HG02938 (cell line): ENCODE data around the gene GALNT17.
"Not testable (repeated sequence)": the region's sequence is repeated elsewhere in the genome, so short reads cannot be mapped to it uniquely, and the experiment has no call there.

Experiments
- ATAC-seq: cut with Tn5 transposase; IDR thresholded peaks from one replicate; pipeline ENCODE4 v1.9.1; 2021; ENCODE audit warnings: mild to moderate bottlenecking, moderate library complexity; ENCODE audit not compliant: unreplicated experiment

Gene GALNT17

DNA sequence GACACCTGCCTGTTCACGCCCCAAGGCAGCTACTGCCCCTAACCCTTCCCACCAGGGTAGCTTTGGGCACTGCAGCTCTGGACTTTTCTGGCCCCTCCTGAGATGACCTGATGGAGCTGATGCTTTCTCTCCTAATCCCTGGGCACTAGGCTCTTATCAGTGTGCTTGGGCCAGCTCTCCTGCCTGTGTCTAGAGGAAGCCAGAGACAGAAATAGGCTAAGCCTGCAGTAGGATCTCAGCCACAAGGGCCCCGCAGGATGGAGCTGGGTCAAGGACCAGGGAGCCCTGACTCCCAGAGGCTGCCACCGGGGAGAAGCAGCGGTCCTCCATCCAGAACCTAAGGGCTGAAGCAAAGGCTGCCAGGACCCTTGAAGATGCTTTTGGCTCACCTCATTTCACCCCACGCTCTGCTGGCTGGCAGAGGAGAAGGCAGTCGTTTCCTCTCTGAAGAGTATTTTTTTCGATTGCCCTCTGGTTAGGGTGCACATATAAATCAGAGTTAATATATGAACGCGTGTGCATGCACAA lies 580.8 kb downstream of the GALNT17 start:
- ATAC-seq, result no peak

DNA sequence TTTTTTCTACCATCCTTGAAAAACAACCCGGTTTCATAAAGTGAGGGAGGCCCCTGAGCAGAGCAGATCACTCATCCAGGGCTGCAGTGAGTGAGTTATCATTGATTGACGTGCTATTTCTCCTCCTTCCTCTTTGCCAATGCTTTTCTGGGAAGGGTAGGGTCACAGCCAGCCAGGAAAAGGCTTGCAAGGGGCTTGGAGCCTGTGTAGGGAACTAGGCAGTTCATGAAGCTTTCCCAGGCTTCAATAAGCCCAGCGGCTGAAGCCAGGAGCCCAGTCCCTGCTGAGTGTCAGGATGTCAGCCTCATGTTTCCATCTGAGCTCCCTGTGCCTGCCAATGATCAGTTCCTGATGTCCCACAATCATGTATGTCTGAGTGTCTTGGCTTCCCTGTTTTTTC lies 584.7 kb downstream of the GALNT17 start:
- ATAC-seq, result no peak

DNA sequence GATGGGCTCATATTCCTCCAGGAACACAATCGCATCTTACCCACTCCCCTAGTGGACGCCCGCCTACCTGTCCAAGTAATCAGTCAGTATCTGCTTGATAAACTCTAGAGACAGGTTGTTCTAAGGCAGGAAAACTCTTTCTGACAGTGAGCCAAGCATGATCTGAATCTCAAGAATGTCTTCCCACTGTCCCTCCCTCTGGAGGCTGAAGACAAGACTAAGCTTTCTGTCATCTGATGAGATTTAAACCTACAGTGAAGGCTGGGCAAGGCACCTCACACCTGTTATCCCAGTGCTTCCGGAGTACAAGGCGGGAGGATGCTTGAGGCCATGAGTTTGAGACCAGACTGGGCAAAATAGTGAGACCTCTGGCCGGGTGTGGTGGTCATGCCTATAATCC lies 586.6 kb downstream of the GALNT17 start:
- ATAC-seq, result no peak

DNA sequence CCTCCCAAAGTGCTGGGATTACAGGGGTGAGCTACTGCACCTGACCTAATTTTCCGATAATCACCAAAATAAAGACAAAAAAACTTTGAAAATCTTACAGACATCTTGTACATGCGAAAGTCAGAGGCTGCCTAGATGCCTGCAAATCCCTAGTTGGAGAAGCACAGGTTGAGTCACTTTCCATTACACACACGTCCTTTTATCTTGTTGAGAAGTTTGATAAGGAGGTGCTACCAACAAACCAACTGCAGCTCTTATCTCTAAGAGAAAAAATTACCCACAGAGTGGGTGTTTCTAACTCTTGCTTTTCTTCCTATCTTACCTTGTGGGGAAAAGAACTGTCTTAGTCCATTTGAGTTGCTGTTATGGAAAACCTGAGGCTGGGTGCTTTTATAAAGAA lies 589.8 kb downstream of the GALNT17 start:
- no peak for ATAC-seq

DNA sequence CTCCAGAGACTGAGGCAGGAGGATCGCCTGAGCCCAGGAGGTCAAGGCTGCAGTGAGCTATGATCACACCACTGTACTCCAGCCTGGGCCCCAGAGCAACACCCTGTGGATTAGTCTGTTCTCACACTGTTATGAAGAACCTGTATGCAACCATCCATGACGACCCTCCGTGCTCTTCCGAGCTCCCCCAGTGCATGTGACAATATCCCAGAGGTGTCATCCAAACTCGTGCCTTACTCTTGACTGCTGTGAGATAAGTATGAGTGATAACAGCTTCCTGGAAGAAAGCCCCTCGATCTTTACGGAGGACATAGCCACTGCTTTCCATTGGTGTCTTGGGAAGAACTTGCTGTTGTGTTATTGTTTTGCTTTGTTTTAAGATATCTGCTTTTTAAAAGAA lies 591.9 kb downstream of the GALNT17 start:
- ATAC-seq, result no peak

DNA sequence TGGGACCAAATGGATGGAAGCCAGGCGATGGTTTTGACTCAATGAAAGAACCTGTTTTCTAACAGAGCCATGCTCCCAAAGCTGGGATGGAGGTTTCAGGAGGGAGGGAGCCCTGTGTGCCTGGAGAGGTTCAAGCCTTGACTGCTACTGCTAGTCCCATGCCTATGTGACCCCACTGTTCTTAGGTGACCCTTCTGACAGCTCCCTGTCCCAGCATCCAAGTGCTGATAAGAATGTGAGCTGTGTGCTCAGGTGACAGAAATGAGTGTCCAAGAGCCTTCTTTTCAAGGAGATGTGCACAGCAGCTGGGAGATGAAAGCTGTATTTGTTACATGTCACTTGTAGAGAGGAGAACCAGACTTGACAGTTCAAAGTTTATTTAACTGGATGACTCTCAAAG lies 595.4 kb downstream of the GALNT17 start:
- no peak for ATAC-seq

DNA sequence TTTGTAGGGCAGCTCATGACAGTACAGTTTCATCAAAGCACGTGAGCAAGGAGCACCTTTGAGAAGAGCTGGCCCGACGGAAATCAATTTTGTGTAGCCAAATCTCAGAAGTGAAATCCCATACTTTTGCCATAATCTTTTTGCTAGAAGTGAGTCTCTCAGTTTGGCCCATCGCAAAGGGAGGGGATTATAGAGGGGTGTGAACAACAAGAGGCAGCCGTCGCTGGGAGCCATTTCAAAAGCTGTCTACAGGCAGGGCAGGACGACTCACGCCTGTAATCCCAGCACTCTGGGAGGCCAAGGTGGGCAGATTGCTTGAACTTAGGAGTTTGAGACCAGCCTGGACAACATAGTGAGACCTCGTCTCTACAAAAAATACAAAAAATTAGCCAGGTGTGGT lies 599.8 kb downstream of the GALNT17 start:
- ATAC-seq, result no peak

DNA sequence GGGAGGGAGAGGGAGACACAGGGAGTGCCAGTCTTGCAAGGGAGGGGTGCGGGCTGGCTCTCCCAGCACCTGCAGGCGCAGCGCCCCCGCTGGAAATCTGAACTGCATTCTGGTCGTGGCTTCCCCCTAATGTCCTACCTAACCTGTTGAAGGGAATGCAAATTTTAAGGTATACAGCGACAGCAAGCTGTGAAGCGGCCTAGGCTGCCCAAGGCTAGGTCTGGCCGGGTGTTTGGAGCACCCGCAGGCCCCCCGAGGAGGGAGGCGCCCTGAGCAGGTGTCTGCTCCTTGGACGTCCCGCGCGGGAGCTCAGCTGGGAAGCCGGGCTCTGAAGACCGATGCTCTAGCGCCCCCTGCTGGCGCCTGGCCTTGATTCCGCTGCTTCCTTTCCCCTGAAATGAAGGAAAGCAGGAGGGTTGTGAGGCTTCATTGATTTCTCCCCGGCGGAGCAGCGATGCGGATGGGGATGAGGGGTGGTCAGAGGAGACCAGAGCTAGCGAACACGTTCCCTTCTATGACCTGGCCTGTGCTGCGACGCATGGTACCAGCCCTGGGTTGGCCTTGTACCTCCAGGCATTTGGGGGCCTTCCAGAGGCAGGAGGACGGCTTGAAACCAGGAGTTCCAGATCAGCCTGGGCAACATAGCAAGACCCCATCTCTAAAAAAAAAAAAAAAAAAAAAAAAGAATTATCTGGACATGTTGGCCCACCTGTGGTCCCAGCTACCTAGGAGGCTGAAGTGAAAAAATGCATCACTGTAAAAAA lies 601.3 kb downstream of the GALNT17 start:
- no peak for ATAC-seq

DNA sequence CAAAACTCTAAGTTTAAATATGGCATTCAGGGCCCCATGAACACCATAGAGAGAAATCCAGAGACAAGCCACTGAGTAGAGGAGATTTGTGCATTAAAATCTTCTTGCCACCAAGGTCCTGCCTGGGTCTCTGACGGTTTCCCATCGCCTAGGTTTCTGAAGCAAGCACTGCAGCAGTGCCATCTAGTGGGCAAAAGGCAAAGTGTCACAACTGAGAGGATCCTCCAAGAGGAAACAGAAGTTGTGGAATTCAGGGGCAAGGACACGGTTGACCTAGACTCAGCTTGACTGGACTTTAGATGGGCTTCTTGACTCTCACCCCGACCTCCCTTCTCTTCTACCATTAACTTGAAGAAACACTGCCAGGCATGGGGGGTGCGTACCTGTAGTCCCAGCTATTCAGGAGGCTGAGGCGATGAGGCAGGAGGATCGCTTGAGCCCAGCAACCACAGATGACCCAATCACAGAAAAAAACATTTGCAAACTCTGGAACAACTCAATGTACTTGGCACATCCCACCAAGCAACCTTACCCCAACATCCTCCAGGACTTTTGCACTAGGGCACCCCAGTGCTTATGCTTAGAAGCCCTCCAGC lies 604.1 kb downstream of the GALNT17 start:
- no peak for ATAC-seq

DNA sequence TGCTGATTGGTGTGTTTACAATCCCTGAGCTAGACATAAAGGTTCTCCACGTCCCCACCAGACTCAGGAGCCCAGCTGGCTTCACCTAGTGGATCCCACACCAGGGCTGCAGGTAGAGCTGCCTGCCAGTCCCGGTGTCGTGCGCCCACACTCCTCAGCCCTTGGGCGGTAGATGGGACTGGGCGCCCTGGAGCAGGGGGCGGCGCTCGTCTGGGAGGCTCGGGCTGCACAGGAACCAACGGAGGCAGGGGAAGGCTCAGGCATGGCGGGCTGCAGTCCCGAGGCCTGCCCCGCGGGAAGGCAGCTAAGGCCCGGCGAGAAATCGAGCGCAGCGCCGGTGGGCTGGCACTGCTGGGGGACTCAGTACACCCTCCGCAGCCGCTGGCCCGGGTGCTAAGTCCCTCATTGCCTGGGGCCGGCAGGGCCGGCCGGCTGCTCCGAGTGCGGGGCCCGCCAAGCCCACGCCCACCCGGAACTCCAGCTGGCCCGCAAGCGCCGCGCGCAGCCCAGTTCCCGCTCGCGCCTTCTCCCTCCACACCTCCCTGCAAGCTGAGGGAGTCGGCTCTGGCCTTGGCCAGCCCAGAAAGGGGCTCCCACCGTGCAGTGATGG lies 606.1 kb downstream of the GALNT17 start:
- ATAC-seq, result not testable (repeated sequence)

DNA sequence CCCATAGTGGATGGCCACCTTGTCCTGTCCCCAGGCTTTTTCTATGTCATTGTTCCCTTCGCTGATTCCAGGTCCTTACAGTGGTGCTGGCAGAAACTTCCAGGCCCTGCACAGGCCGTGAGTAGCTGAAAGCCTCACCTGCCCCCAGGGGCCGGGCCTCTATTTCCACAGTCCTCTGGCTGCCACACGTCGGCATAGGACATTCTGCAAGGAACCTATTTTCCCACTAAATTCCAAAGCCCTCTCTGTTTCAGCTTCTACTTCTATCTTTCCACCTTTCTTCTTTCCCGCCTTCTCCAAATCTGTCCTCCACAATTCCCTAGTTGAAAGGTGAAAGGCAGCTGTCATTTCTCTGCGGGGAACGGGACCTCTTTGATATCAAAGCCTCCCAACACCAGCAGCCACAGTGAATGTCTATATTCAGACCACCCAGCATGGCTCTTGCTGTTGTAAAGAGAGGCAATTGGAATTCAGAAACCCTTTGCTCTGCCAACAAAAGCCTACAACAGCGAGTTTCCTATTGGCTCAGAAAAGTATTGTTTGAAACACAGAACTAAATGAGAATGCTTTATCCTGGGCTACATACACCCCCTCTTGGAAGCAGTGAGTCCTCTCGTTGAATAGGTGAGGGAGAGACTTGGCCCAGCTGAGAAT lies 607.7 kb downstream of the GALNT17 start:
- ATAC-seq, result no peak

DNA sequence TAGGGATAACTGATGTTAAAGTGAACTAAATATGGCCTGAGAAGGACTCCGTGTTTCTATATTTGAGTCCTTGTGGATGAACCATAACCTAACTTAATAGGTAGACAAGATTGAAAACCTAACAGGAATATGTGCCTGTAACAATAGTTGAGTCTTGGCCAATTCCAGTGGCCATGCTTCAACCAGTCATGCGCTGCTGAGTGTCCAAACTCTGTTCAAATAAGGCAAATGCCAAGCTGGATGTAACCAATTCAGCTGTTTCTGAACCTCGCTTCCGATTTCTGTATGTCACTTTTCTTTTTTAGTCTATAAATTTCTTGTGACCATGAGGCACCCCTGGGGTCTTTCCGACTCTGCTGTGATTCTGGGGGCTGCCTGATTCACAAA lies 608.2 kb downstream of the GALNT17 start:
- no peak for ATAC-seq

DNA sequence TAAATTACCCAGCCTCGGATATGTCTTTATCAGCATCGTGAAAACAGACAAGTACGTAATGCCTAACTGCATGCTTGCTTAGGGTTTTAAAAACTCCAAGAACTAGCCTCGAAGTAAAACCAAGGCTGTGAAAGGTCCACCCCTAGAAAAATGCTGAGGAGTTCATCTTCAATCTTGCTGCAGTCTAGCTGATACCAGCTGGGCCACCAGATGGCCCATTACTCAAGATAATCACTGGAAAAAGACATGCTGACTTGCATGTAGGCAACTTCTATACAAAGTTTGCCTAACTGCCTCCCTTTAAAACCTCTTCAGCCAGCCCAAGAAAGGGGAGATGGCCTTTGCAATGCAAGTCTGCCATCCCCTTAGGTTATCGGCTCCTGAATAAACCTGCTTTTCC lies 614.1 kb downstream of the GALNT17 start:
- ATAC-seq, result no peak

DNA sequence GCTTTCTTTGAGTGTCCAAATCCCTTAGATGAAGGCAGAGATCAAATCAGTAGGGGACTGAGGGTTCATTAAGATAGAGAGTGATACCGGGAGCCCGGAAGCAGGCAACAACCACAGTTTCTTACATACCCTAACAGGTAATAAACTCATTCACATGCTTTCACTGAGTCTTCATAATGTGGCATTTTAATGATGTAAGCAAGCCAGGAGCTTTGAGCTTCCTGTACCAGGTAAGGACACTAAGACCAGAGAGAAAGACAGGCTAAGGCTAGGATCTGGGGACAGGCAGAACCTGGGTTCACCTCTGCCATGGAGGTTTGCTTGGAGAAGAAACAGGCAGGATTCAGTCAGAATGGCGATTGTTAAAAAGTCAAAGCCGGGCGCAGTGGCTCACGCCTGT lies 618.3 kb downstream of the GALNT17 start:
- ATAC-seq, result no peak

DNA sequence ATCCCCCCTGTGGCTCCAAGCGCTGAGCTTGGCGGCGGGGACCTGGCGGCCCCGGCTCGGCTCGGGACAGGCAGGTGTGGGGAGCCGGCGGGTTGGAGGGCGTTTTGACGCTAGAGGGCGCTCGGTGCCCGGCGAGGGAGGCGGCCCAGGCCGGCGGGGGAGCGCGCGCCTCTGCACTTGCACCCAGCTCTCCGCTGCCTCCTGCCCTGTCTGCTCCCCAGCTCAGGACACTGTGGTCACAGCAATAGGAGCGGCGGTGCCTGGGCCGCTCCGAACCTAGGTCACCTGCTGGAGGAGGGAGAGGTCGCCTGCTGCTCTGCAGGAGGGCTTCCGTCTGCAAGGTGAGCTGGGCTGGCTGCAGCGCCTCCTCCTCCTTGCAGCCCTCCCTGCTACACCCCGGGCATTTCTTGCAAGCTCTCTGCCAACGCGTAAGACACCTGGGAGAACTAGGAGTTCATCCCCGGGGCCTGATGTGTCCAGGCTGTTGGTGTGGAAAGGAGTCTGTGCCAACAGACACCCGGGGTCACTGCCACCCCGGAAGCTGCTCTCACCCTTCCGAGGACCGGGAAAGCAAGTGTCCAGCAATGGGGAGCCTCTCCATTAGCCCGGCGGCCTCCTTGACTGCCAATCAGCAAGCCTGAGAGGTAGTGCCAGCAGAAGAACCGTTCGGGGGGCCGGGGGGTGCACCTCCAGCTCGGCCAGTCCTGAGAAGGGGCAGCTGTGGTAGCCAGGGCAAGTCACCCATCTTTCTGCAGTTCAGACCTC lies 620.4 kb downstream of the GALNT17 start:
- no peak for ATAC-seq

DNA sequence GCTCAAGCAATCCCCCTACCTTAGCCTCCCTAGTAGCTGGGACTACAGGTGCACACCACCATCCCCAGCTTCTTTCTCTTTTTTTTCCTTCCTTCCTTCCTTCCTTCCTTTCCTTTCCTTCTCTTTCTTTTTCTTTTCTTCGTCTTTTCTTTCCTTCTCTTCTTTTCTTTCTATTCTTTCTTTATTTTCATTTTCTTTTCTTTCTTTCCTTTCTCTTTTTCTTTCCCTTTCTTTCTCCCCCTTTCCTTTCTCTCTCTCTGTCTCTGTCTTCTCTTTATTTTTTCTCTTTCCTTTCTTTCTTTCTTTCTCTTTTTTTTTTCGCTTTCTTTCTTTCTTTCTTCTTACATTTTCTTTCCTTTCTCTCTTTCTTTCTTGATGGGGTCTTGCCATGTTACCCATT lies 621.3 kb downstream of the GALNT17 start:
- no peak for ATAC-seq

DNA sequence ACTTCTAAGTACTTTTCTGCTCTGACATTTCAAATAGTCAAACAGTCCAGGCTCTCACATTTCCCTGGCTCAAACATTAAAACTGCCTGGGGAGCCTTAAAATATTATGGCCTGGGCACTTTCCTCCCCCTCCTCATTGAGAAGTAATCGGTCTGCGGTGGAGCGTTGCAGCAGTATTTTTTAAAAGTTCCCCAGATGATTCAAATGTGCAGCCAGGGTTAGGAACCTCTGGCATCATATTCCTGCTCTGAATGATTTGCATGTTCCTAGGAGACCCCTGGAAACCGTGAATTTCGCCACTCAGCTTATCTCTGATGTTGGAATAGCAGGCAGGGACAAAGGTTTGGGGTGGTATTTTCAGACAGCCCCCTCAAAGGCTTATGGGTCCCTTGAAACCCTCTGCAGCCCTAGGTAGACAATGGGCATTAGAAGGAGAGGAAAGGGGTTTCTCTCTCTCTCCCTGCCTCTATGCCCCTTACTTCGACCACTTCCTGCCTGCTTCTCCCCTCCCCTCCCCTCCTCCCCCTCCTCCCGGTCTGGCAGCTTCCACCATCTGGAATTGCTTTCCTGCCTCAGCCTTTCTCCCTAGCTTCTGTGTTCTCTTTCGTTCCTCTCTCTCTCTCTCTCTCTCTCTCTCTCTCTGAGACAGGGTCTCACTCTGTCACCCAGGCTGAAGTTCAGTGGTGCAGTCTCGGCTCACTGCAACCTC lies 622.2 kb downstream of the GALNT17 start:
- no peak for ATAC-seq

DNA sequence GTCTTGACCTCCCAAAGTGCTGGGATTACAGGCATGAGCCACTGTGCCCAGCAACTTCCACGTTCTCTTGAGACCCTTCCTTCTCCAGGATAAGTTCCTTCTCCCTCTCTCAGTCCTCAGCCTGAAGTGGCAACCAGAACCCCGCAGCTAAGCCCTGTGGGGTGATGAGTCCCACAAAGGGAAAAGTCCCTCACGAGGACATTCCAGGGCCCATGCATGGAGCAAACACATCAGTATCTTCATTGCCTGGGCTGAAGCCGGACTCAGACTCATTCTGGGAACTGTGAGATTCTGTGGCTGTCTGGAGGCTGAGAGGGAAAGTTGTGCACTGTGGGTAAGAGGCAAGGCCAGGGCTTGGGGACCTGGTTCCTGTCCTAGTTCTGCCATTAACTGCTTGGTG lies 622.9 kb downstream of the GALNT17 start:
- no peak for ATAC-seq

DNA sequence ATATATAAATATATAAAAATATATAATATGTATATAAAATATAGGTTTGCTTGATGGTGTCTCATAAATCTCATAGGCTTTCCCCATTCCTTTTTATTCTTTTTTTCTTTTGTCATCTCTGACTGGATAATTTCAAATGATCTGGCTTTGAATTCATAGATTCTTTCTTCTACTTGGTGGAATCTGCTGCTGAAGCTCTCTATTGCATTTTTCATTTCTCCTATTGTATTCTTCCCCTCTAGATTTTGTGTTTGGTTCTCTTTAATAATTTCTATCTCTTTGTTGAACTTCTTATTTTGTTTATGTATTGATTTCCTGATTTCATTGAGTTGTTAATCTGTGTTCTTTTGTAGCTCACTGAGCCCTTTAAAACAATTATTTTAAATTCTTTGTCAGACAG lies 629.4 kb downstream of the GALNT17 start:
- no peak for ATAC-seq
